ENCODE results near the gene AP2A2. TPM values are rescaled to one million over a fixed set of nuclear protein-coding genes. Genes with fewer than 3 reads are reported as not detected.

AP2A2 gene
- total RNA-seq, 1 experiment from 2014 or later, result 36.1 TPM

DNA sequence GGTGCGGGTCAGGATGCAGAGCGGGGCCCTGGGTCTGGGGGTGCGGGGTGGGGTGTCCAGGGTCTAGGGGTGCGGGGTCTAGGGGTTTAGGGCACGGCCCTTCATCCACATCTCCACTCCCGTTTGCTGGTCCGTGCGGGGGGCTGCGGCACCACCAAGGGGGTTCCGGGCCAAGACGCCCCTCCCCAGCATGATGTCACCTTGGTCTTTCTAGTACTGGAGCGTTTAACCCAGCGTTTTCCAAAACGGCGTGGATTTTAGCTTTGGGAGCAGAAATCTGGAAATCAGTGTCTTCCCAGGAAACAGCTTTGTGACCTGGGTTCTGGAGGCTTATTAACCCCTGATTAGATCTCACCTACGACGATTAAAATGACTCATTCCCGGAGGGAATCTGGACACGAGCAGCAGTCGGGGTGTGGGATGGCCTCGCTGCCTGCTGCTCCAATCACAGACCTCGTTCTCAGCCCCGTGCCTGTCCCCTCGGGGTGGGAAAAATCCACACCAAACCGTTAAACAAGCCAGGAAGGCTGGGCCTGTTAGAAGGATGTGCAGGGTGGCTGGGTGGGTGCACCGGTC is 759 bp downstream of the AP2A2 start:
- Histone ChIP-seq H3K4me3 (ENCODE audit: insufficient read depth, low read depth, low read length) (peak overlapping the region; percentile 67), H3K36me3 (replicated peaks; ENCODE audit: control insufficient read depth, insufficient read depth, low read length) (no peaks in the 10 kb centered on the region; the same call in 1 of the 2 replicates), H3K27me3 (ENCODE audit: control insufficient read depth, insufficient read depth, low read length) (no peaks in the 10 kb centered on the region)
- DNase-seq, result peak; percentile 84

DNA sequence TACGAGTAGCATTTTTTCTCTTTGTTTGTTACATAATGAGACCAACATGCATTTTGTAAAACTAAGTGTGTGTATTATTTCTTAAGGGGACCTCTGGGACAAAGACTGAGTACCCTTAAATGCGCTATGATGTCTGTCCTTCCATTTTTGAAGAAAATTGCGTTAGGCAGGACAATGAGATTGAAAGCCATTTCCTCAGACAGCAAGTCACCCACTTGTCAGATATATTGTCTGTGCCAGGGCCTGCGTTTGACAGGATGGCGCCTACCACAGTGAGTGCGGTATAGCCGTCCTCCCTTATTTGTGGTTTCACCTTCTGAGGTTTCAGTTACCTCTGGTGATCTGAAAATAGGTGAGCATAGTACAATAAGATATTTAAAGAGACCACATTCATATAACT is 2.2 kb downstream of the AP2A2 start:
- Histone ChIP-seq H3K27me3 (ENCODE audit: control insufficient read depth, insufficient read depth, low read length) (no peaks in the 10 kb centered on the region), H3K36me3 (replicated peaks; ENCODE audit: control insufficient read depth, insufficient read depth, low read length) (no peaks in the 10 kb centered on the region; the same call in 1 of the 2 replicates), H3K4me3 (ENCODE audit: insufficient read depth, low read depth, low read length) (no peak overlapping the region)
- no peak for DNase-seq

DNA sequence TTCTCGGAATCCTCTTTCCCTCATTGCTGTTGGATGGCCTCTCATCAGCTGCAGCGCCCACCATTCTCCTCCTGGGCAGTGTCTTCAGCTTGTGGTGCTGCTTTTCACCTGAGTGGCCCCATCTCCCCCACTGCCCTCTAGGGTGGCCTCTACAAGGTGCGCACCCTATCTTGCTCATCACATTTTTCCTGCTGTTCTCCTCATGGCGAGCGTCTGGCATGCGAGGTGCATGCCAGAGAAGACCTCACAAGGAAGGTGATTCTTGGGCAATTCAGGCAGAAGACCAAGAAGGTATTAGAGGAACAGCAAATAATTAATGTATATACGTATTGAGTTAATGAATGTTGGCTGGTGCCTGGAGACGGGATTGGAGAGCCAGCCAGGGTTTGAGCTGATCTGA is 3.1 kb downstream of the AP2A2 start:
- peak; percentile 19 for DNase-seq
- H3K27me3 ChIP-seq (ENCODE audit: control insufficient read depth, insufficient read depth, low read length), result no peaks in the 10 kb centered on the region
- no peak overlapping the region for H3K4me3 ChIP-seq (ENCODE audit: insufficient read depth, low read depth, low read length)
- H3K36me3 ChIP-seq (replicated peaks; ENCODE audit: control insufficient read depth, insufficient read depth, low read length), result no peaks in the 10 kb centered on the region; the same call in 1 of the 2 replicates

DNA sequence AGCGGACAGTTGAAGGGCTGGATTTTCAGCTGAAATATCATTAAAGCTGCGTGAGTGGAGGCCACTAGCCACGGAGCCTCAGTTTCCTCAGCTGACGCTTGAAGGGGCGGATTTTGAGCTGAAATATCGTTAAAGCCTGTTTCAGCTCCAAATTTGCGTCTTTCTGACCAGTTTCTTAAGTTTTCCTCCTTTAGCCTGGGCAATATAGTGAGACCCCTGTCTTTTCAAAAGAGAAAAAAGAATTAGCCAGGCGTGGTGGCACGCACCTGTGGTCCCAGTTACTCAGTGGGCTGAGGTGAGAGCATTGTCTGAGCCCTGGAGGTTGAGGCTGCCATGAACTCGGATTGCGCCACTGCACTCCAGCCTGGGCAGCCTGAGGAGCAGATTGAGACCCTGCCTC is 3.7 kb downstream of the AP2A2 start:
- no peak for DNase-seq
- no peak overlapping the region for H3K4me3 ChIP-seq (ENCODE audit: insufficient read depth, low read depth, low read length)
- H3K36me3 ChIP-seq (replicated peaks; ENCODE audit: control insufficient read depth, insufficient read depth, low read length), result no peaks in the 10 kb centered on the region; the same call in 1 of the 2 replicates
- no peaks in the 10 kb centered on the region for H3K27me3 ChIP-seq (ENCODE audit: control insufficient read depth, insufficient read depth, low read length)

DNA sequence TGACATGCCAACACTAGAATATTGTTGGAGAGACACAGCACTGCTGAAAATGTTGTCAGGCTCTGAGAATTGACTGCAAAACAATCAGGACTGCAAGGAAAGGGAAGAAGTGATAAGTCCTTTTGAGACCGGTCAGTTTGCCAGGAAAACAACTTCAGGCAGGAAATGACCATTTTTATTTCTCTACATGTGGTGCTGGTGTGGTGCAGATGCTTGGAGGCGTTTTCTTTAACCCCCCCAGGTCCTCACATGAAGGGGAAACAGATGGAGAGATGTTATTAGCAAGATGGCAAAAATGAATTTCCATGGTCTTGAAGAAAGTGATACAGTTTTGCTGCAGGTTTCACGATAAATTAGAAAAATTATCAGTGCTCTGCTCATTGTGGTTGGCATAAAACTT is 5.7 kb downstream of the AP2A2 start:
- DNase-seq, result peak; percentile 17
- Histone ChIP-seq H3K4me3 (ENCODE audit: insufficient read depth, low read depth, low read length) (no peak overlapping the region), H3K27me3 (ENCODE audit: control insufficient read depth, insufficient read depth, low read length) (no peaks in the 10 kb centered on the region), H3K36me3 (replicated peaks; ENCODE audit: control insufficient read depth, insufficient read depth, low read length) (no peaks in the 10 kb centered on the region; the same call in 1 of the 2 replicates)

DNA sequence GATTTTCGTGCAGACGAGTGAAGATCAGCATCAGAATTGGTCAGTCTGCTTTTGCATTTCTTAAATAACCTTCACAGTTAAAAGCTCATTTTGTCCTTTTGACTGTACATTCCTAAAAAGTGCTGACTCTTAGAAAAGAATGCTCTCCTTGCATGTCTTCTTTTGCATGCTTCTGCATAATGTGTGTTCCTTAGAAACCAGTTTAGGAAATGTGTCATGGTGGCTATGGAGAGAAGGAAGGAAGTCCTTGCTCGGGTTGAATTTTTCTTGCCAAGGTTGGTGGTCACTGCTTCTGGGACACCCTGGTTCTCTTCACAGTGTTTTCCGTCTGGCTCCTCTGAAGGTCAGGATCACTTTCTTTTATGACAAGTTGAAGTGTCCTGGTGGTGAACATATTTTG is 6.8 kb downstream of the AP2A2 start:
- H3K27me3 ChIP-seq (ENCODE audit: control insufficient read depth, insufficient read depth, low read length), result no peaks in the 10 kb centered on the region
- peak; percentile 31 for DNase-seq
- H3K36me3 ChIP-seq (replicated peaks; ENCODE audit: control insufficient read depth, insufficient read depth, low read length), result no peaks in the 10 kb centered on the region
- no peak overlapping the region for H3K4me3 ChIP-seq (ENCODE audit: insufficient read depth, low read depth, low read length)

DNA sequence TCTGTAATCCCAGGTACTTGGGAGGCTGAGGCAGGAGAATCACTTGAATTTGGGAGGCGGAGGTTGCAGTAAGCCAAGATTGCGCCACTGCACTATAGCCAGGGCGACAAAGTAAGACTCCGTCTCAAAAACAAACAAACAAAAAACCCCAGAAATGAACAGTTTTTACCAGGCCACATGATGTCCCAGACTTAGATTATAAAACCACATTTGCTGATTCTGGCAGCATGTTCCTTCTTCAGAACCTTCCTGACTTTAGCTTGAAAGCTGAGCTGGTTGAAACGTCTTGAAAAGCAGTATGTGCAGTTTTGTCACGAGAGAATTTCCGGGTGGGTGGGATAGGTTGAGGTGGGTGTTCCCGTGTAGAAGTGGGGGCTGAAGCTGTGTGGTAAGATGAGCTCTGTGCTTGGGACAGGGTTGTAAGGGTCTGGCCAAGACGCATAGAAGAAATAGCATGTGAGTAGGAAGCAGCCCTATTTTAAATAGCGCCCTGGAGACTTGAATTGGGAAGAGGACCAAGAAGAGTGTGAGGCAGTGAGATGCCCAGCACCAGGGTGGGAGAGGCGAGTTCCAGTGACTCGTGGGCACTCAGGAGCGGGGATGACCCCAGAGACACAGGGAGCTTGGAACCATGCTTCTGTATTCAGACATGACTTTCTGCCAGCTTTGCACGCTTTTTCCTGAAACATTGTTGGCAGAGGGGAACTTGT is 7.6 kb downstream of the AP2A2 start:
- no peak overlapping the region for H3K4me3 ChIP-seq (ENCODE audit: insufficient read depth, low read depth, low read length)
- peak; percentile 39 for DNase-seq
- no peaks in the 10 kb centered on the region for H3K27me3 ChIP-seq (ENCODE audit: control insufficient read depth, insufficient read depth, low read length)
- H3K36me3 ChIP-seq (replicated peaks; ENCODE audit: control insufficient read depth, insufficient read depth, low read length), result no peaks in the 10 kb centered on the region

DNA sequence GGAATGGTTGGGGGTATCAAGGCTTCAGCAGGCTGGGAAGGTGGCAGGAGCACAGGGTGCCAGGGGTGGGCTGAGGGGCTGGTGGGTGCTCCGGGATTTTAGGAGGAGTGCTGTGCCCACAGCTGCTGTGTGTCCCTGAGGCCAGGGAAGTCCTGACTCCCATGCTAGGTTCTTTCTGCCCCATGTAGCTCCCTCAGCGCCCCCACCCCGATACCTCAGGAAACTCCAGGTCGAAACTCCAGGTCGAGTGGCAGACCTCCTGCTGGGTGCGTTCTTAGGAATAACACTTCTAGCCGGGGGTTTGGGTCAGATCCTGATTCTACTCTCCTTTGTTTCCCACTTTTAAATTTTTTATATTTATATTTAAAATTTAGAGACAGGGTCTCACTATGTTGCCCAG is 8.3 kb downstream of the AP2A2 start:
- H3K4me3 ChIP-seq (ENCODE audit: insufficient read depth, low read depth, low read length), result no peak overlapping the region

DNA sequence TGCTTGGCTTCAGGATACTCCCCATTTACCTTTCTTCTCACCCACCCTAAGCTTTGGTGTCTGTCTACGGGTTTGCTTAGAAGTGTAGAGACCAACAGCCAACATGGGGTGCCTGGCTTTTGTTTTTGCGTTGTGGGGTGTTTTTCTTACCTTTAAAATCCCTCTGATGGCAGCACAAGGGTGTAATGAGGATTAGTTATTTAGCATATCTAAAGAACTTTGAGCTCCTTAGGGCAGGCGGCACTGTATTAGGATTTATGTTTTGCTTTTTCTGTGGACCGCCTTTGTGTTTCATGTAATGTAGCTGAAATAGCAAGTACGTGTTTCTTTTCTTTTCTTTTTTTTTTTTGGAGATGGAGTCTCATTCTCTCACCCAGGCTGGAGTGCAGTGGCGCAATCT is 8.9 kb downstream of the AP2A2 start:
- no peak overlapping the region for H3K4me3 ChIP-seq (ENCODE audit: insufficient read depth, low read depth, low read length)
- H3K27me3 ChIP-seq (ENCODE audit: control insufficient read depth, insufficient read depth, low read length), result no peaks in the 10 kb centered on the region
- DNase-seq, result peak; percentile 66
- no peaks in the 10 kb centered on the region for H3K36me3 ChIP-seq (replicated peaks; ENCODE audit: control insufficient read depth, insufficient read depth, low read length)

More for the DNA sequence above, 8.3 kb downstream of the AP2A2 start:
- no peaks in the 10 kb centered on the region for H3K36me3 ChIP-seq (replicated peaks; ENCODE audit: control insufficient read depth, insufficient read depth, low read length)
- peak; percentile 62 for DNase-seq
- no peaks in the 10 kb centered on the region for H3K27me3 ChIP-seq (ENCODE audit: control insufficient read depth, insufficient read depth, low read length)

DNA sequence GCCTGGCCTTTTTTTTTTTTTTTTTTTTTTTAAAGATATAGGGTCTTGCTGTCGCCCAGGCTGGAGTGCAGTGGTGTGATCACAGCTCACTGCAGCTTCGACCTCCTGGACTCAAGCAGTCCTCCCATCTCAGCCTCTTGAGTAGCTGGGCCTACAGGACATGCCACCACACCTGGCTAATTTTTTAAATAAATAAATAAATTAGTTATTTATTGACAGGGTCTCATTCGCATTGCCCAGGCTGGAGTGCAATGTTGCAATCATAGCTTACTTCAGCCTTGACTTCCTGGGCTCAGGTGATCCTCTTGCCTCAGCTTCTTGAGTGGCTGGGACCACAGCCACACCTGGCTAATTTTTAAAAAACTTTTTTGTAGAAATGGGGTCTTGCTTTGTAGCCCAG is 10.5 kb downstream of the AP2A2 start:
- no peaks in the 10 kb centered on the region for H3K36me3 ChIP-seq (replicated peaks; ENCODE audit: control insufficient read depth, insufficient read depth, low read length)
- no peak overlapping the region for H3K4me3 ChIP-seq (ENCODE audit: insufficient read depth, low read depth, low read length)
- DNase-seq, result no peak
- no peaks in the 10 kb centered on the region for H3K27me3 ChIP-seq (ENCODE audit: control insufficient read depth, insufficient read depth, low read length)

DNA sequence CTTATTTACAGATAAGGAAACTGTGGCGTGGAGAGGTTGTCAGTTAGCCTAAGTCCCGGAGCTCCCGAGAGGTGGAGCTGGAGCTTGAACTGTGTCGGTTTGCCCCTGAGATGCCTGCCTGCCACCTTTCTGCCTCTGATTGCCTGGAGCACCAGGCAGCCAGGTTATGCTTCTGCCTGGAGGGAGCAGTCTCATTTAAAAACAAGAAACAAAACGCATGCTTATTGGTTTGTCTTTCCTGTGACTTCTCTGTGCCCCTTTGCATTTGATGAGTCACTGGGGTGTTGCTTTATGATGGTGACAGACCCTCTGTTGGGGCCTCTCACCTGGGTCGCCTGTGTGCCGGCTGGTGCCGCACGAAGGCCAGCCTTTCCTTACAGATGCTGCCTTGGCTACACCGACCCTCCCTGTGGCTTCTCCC is 12.2 kb downstream of the AP2A2 start:
- Histone ChIP-seq H3K4me3 (ENCODE audit: insufficient read depth, low read depth, low read length) (no peak overlapping the region), H3K27me3 (ENCODE audit: control insufficient read depth, insufficient read depth, low read length) (no peaks in the 10 kb centered on the region), H3K36me3 (replicated peaks; ENCODE audit: control insufficient read depth, insufficient read depth, low read length) (no peaks in the 10 kb centered on the region)
- DNase-seq, result peak; percentile 52

DNA sequence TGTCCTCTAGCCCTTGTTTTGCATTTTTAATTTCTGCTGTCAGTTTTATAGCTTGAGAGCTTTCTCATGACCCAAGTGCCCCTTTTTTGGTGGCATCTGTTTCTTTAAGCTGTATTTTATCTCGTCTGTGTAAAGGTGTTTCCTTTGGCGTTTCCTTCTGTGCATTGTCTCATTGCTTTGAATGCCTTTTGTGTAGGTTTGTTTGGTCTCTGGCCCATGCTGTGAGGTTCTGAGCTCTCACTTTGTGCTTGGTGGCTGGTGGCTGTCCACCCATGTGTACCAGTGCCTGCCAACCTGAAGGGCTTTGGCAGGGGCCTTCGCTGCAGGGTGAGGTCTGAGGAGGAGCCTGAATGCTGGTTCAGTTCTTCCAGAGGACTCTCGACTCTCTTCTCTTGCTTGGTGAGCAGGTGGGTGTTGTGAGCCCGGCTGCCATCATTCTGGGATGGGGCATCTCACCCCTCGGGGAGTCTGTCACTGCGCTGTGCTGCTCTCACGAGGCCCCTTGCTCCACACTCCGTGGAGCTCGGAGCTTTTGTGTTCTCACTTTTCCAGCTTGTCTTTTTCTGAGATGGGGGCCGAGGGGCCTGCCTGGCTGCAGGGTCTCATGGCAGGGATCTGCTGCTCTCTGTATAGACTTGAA is 14.9 kb downstream of the AP2A2 start:
- no peaks in the 10 kb centered on the region for H3K27me3 ChIP-seq (ENCODE audit: control insufficient read depth, insufficient read depth, low read length)
- H3K36me3 ChIP-seq (replicated peaks; ENCODE audit: control insufficient read depth, insufficient read depth, low read length), result no peaks in the 10 kb centered on the region; the same call in 1 of the 2 replicates
- H3K4me3 ChIP-seq (ENCODE audit: insufficient read depth, low read depth, low read length), result no peak overlapping the region
- peak; percentile 36 for DNase-seq

DNA sequence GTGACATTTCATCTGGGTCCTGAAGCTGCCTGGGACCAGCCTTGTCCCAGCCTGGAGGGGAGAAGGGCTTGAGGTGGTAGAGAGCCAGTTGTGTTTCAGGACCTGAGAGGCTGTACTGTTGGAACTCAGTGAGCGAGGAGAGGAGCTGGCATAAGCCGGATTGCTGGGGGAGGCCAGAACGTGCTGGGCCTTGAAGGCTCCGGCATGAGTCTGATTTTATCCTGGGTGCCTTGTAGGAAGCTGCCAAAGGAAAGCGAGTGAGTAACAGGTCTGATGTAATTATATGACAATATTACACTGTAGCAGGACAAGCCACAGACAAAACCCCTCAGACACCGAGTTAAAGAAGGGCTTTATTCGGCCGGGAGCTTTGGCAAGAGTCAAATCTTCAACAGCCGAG is 17.2 kb downstream of the AP2A2 start:
- H3K36me3 ChIP-seq (replicated peaks; ENCODE audit: control insufficient read depth, insufficient read depth, low read length), result no peaks in the 10 kb centered on the region; the same call in 1 of the 2 replicates
- no peaks in the 10 kb centered on the region for H3K27me3 ChIP-seq (ENCODE audit: control insufficient read depth, insufficient read depth, low read length)
- H3K4me3 ChIP-seq (ENCODE audit: insufficient read depth, low read depth, low read length), result no peak overlapping the region
- no peak for DNase-seq

DNA sequence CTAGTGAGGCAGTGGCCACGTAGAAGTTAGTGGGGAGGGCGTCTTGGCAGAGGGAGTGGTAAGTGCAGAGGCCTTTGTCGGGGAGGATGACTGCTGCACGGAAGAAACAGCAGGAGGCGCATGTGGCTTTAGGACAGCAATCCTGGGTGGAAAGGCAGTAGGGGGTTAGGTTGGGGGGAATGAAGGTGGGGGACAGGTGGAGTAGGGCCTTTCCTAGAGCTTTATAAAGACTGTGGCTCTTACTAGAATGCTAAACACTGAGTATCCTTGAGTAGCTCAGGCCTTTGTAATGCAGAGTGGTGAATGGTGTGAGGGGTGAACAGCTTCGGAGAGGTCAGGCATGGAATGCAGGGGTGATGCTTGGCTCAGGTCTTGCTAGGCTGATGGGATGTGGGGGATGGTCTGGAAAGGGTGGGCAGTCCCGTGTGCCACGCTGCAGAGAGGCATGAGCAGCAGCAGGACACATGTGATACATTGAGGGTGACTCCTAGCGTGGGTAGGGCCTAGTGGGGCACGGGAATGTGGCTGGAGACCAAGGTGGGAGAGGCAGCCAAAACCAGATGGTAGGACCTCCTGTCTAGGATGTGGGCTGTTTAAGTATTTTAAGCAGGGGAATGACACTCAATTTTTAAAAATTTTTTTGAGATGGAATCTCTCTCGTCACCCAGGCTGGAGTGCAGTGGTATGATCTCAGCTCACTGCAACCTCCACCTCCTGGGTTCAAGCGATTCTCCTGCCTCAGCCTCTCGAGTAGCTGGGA is 19.2 kb downstream of the AP2A2 start:
- H3K36me3 ChIP-seq (replicated peaks; ENCODE audit: control insufficient read depth, insufficient read depth, low read length), result no peaks in the 10 kb centered on the region; the same call in 1 of the 2 replicates
- no peak overlapping the region for H3K4me3 ChIP-seq (ENCODE audit: insufficient read depth, low read depth, low read length)
- no peaks in the 10 kb centered on the region for H3K27me3 ChIP-seq (ENCODE audit: control insufficient read depth, insufficient read depth, low read length)
- DNase-seq, result peak; percentile 81

Data from H7 (cell line).